GM12872 (cell line): ENCODE data around the gene VOPP1.

Experiments
- CTCF ChIP-seq: IDR thresholded peaks from 3 replicates; pipeline ENCODE4 v1.5.1; 2011; ENCODE audit warnings: low read depth, mild to moderate bottlenecking, low read length, moderate library complexity; ENCODE audit not compliant: insufficient read depth

VOPP1 gene

GRCh38 chr7:55513868-55514267 is 58.4 kb downstream of the VOPP1 start:
- no peak for TF ChIP-seq CTCF

GRCh38 chr7:55512635-55513191 is 59.6 kb downstream of the VOPP1 start:
- TF ChIP-seq CTCF, result no peak

GRCh38 chr7:55510621-55511020 is 61.7 kb downstream of the VOPP1 start:
- no peak for TF ChIP-seq CTCF

GRCh38 chr7:55509322-55509721 is 63.0 kb downstream of the VOPP1 start:
- TF ChIP-seq CTCF, result no peak

- TF ChIP-seq CTCF, result no peak
Measured at GRCh38 chr7:55508221-55509011, 63.9 kb downstream of the VOPP1 start.

- TF ChIP-seq CTCF, result no peak
Measured at GRCh38 chr7:55507743-55508142, 64.6 kb downstream of the VOPP1 start.

GRCh38 chr7:55504967-55505658 is 67.2 kb downstream of the VOPP1 start:
- no peak for TF ChIP-seq CTCF
